RPMI7951 (cell line): ENCODE results near the gene TENT4B. TPM values are rescaled to one million over a fixed set of nuclear protein-coding genes. Genes with fewer than 3 reads are reported as not detected.
"Not testable (repeated sequence)": the region's sequence is repeated elsewhere in the genome, so short reads cannot be mapped to it uniquely, and the experiment has no call there.

ENCODE experiments used
- DNase-seq: peaks from one replicate; pipeline ENCODE4 v3.0.0-alpha.2; 2012; ENCODE audit warnings: low read depth
- total RNA-seq: library from RNA; depleted of rRNA; stranded (reverse); fragments of >200 nt; shearing (Covaris generic); gene quantifications from 2 replicates; pipeline ENCODE4 v1.2.3, GENCODE V29; 2014

Gene TENT4B
- total RNA-seq, 1 experiment from 2014 or later: 9.5 TPM

DNA sequence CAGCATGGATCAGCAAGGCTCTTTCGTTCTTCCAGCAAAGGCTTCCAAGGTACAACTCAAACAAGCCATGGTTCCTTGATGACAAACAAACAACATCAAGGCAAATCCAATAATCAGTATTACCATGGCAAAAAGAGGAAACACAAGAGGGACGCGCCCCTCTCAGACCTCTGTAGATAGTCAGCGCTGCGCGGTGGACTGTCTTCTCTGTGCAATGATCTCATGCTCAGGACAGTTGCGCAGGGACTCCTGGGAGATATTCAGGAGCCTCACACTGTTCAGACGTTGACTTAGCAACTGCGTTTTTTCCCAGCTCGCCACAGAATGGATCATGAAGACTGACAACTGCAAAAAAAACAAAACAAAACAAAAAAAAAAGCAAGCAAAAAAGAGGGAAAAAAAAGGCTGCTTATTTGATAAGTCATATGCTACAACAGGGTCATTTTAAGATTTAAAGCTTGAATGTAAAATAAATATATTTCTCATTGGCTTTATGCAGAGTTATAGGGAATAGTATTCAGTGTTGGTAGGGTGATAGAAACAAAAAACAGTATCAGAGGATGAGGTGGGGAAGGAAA is 76.1 kb downstream of the TENT4B start:
- no peak for DNase-seq

DNA sequence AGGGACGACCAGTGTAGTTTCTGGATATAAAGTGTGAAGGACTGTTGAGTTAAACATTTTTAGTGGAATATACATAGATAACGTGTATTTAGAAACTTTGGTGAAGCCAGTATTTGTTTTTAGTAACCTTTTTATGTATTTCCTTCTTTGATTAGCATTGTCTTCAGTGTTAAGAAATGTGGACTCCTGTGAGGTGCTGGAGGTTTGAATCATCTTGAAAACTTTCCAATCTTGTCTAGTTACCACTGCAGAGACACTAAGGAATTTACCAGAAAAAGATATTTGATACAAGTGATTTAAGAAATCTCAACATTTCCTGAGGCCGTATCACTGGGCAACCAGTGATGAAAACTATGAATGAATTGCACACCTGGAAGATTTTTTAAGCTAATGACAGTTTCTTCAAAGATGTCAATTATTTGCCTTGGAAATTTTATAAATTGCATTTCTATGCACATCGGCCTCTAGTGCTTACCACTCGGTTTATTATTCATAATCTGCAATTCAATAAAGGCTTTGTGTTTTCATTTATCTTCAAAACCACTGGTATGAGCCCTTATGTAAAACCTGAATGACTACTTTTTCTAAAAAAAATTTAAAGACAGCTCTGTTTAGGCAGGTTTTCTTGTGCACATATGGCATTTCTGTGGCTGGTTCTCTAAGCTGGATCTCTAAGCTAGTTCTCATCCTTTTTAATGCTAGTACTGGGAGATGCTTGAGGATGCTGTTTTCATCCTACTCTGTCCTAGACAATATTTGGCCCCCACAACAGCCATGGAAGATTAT is 81.9 kb downstream of the TENT4B start:
- DNase-seq: peak; percentile 18

DNA sequence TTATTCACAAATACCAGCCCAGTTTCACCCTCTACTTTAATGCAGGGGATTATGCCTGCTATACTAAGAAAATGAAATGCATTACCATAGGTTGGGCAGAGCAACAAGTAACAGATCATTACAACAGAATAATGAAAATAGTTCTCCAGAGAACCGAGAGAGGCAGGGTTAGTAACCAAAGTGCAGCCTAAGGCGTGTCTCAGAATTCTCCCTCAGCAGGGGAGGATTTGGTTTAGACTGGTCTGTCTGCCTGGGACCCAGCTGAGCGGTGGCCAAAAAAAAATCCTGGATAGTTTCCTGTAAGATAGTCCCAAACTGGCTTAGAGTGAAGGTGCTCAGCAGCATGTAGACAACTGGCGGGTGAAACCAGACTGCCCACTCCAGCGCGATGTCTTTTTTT is 82.5 kb downstream of the TENT4B start:
- DNase-seq: no peak

DNA sequence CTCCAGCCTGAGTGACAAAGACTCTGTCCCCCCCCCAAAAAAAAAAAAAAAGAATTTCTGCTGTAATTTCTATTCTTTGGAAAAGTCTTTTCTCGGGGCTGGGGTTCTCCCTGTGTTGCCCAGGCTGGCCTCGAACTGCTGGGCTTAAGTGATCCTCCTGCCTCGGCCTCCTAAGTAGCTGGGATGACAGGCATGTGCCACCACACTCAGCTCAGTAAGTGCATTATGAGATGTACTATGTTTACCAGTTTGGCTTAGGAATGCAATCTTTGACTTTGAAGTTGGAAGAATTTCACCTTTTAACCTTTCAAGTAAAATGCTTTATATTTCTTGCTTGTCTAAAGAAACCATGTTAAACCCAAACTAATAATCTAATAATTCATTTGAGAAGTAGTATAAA is 85.2 kb downstream of the TENT4B start:
- DNase-seq: no peak

DNA sequence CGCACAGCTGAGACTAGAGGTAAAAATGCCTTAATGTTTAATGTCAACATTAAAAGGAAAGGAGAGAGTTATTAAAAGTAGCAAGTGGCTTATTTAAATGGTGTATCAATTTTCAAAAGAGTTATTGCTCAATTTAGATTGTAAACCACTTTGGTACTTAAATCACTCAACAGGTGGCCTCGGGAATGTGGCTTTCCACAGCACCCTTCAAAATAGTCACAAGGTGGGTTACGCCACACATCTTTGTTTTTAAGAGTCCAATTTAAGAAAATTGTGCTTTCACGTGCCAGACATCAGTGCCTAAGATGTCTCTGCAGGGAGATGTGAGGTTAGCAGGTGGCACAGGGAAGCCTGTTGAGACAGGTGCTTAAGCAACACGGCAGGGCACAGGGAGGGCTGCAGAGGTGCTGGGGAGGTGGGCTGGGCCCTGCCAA is 85.8 kb downstream of the TENT4B start:
- no peak for DNase-seq

DNA sequence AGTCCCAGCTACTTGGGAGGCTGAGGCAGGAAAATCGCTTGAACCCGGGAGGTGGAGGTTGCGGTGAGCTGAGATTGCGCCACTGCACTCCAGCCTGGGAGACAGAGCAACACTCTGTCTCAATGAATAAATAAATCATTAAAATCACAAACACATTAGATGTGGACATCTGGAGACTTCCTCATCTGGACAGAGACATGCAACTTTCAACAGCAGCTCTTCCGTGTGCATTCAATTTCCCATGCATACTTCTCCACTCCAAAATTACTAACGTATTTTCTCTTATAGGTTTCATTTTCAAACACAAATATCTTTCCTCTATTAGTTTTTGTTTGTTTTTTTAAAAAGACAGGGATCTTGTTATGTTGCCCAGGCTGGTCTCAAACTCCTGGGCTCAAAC is 89.9 kb downstream of the TENT4B start:
- DNase-seq: not testable (repeated sequence)

DNA sequence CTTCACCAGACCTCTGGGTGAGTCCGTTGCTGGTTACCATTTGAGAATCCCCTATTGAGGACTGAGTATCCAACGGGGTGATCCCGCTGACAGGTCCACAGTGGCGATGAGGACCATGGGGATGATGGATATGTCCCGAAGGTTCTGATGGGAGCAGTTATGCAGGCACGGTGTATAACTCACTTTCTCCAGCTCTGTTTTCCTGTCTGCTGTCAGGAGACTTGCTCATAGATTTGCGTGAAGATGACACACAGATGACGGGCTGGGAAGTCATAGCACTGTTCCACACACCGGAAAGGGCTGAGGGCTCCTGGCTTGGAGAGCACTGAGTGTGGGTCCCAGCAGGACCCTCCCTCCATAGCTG is 91.0 kb downstream of the TENT4B start:
- peak; percentile 26 for DNase-seq

DNA sequence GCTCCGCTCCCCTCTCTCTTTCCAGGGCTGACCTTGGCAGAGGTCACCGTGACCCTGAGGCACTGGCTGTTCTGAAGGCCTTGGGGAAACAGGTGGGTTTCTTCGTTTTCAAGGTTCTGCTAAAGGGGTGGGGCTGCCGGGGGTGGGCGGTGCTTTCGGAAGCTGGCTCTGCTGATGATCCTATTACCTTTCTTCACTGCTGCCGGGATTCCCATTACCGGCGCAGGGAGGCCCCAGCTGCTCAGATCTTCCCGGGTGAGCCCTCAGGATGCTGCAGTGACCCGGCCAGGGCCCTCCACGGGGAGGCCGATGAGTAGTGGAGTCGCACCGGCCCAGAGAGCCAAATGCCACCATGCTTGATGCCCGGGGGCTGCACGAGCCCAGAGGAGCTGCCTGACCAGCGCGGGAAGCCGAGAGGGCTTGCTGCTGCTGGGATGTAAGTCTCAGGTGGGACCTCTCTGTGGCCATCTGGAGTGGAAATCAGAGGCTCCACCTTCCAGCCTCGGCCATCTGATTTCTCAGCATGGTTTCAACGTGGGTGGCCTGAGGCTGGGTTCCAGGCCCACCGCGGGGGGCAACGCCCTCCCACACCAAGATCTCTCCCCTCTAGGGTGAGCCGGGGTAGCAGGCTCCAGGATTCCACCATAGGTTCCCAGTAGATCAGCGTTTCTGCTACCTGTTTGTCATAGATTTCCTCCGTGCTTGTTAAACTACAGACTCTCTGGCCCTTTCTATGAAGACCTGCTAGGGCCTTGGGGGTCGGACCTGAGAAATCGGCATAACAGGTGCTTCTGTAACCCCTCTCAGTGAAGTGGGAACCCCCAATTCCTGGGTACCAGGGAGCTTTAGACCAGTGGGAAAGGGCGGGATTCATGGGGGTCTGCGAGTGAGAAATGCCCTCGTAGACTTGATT is 91.7 kb downstream of the TENT4B start:
- no peak for DNase-seq

DNA sequence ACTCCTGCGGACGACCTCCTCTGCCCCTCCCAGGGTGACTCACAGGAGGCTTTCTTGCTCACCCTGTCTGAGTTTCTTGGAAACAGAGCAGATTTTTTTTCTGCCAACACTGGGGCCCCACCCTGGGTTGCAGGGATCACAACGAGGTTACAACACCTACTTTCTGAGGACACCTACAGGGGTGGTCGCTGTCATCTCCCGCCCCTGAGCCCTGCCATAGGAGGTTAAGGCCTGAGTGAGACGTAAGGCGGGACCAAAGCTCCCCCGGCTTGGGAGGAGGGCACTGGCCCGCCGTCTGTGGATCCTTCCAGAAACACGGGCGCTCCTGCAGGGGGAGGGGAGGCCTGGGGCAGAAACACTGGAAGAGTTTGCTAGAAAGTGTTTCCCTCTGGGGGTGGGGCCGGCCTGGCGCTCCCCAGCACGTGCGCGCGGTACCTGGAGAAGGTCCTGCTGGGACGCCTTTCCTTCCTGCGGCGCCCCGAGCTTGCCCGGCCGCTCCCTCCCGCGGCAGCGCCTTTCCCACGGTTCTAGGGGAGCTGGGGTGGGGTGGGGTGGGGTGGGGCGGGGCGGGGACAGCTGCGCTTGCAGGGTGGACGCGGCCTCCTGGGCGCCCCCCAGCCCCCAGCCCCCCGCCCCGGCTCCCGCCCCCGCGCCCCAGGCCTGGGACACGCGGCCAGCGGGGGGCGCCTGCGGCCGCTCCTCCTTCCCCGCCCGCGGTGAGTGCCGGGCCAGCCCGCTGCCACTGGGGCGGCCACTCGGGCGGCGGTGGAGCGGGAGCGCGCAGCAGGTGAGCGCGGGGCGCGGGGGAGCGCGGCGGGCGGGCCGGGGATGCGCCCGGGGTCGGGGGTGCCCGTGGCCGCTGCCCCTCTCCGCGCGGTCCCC is 92.6 kb downstream of the TENT4B start:
- DNase-seq: peak; percentile 61

DNA sequence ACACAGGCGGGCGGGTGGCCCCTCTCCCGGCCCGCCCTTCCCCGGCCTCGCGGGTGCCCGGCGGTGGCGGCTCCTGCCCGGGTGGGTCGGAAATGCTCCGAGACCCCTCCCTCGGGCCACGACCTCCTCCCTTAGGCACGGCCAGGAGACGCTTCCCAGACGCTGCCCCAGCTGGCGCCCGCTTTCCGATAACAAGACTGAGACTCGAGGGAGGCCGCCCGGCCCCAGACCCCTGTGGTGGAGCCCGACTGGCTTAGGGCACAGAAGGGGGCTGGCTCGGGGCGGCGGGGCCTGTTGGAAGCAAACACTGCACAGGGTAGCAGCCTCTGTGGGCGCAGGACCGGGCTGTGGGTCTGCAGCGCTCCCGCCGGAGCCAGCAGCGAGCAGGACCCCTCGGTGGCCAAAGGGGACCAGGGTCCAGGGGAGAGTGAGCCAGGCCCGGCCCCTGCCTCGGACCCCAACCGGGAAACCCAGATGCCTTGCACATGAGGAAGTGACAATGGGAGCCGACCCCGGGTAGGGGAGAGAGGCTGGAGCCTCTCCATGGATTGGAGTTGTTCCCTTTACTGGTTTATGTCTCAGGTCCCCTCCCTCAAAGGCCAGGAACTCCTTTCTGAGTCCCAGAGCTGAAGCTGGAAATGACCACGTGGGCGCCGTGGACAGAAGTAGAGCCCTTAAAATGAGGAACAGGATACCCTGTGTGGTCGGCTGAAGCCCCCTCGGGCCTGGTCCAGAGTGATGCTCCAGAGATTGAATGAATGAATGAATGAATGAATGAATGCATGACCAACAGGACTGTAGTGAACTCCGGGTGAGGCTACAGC is 93.4 kb downstream of the TENT4B start:
- DNase-seq: no peak

DNA sequence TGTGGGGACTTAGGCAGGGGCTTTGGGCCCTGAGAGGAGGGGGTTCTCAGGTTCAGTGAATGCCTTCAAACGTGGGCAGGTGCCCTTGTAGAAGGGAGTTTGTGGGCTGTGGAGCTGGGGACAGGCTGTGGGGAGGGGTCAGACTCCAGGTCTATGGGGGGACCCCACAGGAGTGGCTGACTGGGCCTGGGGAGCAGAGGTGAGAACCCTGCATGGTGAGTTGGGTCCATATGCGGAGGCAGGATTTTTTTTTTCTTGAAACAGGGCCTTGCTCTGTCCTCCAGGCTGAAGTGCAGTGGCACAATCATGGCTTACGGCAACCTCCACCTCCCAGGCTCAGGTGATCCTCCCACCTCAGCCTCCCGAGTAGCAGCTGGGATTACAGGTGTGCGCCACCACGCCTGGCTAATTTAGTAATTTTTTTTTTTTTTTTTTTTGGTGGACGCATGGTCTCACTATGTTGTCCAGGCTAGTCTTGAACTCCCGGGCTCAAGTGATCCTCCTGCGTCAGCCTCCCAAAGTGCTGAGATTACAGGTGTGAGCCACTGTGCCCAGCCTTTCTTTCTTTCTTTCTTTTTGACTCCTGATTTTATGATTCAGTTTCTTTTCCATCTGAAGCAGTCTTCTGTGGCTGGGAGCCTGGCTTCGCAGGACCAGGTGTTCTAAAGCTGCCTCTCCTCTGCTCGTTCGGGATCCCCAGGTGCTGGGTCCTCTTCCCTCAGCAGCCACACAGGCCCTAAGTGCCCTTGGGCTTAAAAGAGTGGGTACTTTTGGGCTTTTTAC is 94.2 kb downstream of the TENT4B start:
- no peak for DNase-seq

DNA sequence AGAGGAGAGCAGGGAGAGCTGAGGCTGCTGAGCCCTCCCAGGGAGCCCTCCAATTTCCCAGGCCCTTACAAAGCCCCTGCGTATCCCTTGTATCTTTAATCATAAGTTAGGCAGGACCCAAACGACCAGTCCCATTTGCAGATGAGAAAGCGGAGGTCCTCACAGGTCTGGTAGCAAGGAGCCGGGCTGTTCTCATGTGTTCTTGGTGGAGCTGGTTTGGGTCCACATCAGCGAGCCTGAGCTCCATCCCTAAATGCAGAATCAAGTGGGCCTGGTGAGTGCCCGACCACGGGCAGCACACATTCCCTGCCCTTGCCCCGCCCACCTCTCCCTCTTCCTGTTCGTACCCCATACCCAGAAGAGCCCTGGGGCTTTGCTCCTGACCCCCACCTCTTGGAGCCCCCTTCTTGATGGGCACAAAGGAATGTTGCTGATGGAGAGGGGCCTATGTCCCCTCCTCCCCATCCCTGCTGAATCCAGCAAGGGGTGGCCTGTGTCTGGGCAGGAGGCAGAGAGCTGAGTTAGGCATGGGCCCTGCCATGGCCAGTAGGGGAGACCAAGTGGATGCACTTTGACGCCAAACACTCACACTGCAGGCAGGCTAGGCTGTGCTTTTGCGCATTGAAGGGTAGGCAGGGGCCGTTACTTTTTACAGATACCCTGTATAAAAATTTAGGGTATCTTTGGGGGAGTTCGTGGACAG is 95.0 kb downstream of the TENT4B start:
- DNase-seq: no peak

DNA sequence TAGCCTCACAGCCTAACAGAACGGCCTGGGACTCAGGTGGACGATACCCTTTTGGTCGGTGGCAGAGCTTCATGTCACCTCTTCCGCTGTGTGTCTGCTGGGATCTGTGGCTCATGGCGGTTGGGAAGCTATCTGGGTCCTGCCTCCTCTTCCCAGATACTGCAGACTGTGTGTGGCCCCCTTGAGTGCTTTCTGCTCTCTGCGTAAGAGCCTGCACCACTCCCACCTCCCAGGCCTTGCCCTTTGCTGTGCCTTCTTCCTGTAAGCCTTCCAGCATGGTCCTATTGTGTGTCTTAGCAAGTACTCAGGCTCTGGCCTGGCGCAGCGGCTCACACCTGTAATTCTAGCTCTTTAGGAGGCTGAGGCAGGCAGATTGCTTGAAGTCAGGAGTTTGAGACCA is 95.7 kb downstream of the TENT4B start:
- no peak for DNase-seq

DNA sequence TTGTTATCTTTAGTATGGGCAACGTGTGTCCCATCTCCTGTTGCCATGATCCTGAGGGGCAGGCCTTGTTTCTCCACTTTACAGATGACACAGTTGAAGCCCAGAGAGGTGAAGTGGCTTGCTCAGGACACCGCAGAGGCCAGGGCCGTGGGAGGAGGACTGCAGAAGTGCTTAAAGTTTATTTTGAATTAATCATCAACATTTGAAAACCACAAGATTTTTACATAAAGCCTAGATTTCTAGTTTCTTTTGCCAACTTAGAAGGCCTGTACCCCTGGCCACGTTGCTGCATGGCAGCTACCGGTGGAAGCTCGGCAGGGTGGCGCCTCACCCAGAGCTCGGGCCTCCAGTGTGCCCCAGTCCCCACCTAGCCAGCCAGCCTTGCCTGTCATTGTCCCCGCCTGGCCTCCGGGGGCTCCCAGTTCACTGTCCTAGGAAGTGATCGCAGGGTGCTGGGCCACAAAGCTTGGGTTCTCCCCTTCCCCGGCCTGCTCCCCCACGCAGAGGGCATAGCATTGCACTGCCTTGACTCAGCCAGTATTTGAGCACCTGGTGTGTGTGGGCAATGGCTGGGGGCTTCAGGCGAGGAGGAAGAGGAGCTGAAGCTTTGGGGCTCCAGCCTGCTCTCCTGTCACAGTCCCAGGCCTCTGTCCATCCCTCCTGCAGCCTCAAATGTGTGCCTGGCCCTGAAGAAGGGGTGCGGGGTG is 98.4 kb downstream of the TENT4B start:
- peak; percentile 84 for DNase-seq

DNA sequence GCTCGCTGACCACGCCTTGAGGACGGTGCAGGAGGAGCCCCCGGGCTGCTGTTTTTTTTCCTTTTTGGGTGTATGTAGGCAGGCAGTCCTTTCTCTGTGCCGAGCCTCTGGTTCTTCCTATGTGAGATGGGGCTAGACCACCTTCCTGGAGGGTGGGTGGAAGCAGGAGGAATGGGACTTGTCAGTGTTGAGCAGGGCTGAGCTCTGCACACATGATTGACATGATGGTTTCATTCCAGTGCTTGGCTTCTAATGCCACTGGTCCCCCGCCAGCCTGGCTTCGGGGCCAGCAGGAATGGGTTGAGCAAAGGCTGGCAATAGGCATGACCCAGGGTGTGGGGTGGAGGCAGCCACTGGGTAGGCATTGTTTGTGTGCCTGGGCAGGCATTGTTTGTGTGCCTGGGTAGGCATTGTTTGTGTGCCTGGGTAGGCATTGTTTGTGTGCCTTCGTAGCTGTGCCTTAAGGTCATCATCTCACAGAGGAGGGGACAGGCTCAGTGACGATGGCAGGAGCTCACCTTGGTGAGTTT is 99.0 kb downstream of the TENT4B start:
- no peak for DNase-seq

DNA sequence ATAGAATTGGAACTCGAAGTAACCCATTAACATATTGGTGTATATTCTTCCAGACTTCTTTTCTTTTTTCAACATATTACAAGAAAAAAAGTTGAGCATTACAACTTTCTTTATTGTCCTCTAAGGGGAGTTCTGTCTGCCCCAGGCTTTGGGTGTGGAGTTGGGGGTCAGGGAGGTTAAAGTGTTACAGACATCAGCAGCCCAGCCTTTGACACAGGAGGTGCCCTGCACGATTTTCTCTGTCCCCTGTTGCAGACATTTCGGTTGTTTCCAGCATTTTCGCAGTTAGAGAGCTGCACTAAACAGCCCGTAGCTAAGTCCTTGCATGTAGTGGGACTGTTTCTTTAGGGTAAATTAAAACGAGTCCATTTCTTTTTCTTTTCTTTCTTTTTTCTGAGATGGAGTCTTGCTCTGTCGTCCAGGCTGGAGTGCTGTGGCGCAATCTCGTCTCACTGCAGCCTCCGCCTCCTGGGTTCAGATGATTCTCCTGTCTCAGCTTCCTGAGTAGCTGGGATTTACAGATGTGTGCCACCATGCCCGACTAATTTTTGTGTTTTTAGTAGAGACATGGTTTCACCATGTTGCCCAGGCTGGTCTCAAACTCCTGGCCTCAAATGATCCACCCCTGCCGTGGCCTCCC is 99.9 kb downstream of the TENT4B start:
- DNase-seq: no peak

DNA sequence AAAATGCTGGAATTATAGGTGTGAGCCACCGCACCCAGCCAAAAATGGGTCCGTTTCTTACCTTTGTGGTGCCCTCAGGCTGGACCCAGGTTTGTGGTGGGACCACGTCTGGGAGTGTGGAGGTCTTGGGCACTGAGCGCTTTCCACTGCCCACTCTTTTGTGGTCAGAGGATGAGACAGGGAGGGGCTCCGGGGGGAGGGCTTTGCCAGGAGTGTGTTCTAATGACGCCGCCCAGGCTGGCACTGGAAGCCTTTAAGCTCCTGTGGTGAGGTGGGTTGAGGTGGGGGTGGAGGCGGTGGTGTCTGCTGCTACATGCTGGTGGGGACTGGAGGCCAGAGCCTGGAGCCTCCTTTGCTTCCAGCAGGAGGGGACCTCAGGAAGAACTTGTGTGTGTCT is 100.4 kb downstream of the TENT4B start:
- no peak for DNase-seq

DNA sequence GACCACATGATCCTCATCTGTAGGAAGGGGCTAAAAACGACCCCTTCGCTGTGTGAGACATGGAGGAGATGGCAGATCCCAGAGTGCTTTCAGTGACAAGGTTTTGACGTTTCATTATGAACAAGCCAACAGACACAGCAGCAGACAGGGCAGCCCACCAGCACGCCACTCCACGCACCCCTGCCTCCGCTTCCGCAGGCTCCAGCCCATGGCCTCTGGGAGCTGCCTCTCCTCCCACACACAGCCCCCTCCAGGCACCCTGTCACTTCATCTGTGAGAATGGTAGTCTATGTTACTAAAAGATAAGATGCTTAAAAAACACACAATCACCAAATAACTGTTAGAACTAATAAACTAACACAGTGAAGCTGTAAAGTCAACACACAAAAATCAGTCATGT is 101.0 kb downstream of the TENT4B start:
- no peak for DNase-seq
